ENCODE measurements around the gene TMEM200A. TPM values are rescaled to one million over a fixed set of nuclear protein-coding genes. Genes with fewer than 3 reads are reported as not detected.

The TMEM200A gene
- total RNA-seq, 4 donors from 2014 or later = 5.3 to 11.8 (median 8.1) TPM

GRCh38 chr6:130470766-130471165, 104.9 kb downstream of the TMEM200A start:
- Histone ChIP-seq H3K9me3 (peaks cover 0 to 5% (median 0%) of the 10 kb centered on the region in 4 donors), H3K4me1 (no peaks in the 10 kb centered on the region), H3K27ac (no peak overlapping the region), H3K36me3 (no peaks in the 10 kb centered on the region), H3K27me3 (no peaks in the 10 kb centered on the region), H3K4me3 (no peak overlapping the region)
- TF ChIP-seq EP300 (IDR thresholded peaks at IDR 0.05) (no peak), POLR2A (IDR thresholded peaks at IDR 0.05) (no peak), CTCF (IDR thresholded peaks at IDR 0.05) (no peak)
- no peak for DNase-seq (ENCODE audit: low spot score in 2 of 2)
- WGBS, 2 donors = 75 to 77% methylated on average over 7 of the region's 7 CpGs

- Histone ChIP-seq H3K27me3 (no peaks in the 10 kb centered on the region), H3K9me3 (peaks cover 0 to 5% (median 0%) of the 10 kb centered on the region in 4 donors), H3K4me1 (no peaks in the 10 kb centered on the region), H3K27ac (no peak overlapping the region), H3K4me3 (no peak overlapping the region), H3K36me3 (no peaks in the 10 kb centered on the region)
- DNase-seq (ENCODE audit: low spot score in 2 of 2) = no peak
- no peak for TF ChIP-seq CTCF (IDR thresholded peaks at IDR 0.05)
- no peak for TF ChIP-seq POLR2A (IDR thresholded peaks at IDR 0.05)
- no peak for TF ChIP-seq EP300 (IDR thresholded peaks at IDR 0.05)
- WGBS, 2 donors = 85 to 86% methylated on average over 5 of the region's 5 CpGs
Observed at GRCh38 chr6:130473886-130474285, 108.1 kb downstream of the TMEM200A start.

GRCh38 chr6:130482645-130483390, 117.0 kb downstream of the TMEM200A start:
- Histone ChIP-seq H3K27ac (no peak overlapping the region), H3K27me3 (no peaks in the 10 kb centered on the region), H3K9me3 (no peaks in the 10 kb centered on the region), H3K4me1 (no peaks in the 10 kb centered on the region), H3K36me3 (no peaks in the 10 kb centered on the region), H3K4me3 (no peak overlapping the region)
- DNase-seq (ENCODE audit: low spot score in 2 of 2) = no peak
- 82 to 86% methylated on average over 5 of the region's 5 CpGs for WGBS, 2 donors
- no peak for TF ChIP-seq CTCF (IDR thresholded peaks at IDR 0.05)
- no peak for TF ChIP-seq EP300 (IDR thresholded peaks at IDR 0.05)
- no peak for TF ChIP-seq POLR2A (IDR thresholded peaks at IDR 0.05)

- no peak for TF ChIP-seq EP300 (IDR thresholded peaks at IDR 0.05)
- TF ChIP-seq CTCF (IDR thresholded peaks at IDR 0.05) = no peak
- no peak for TF ChIP-seq POLR2A (IDR thresholded peaks at IDR 0.05)
- no peak overlapping the region for H3K27ac ChIP-seq
Observed at GRCh38 chr6:130485870-130486269, 120.1 kb downstream of the TMEM200A start.

GRCh38 chr6:130486417-130486816, 120.6 kb downstream of the TMEM200A start:
- DNase-seq (ENCODE audit: low spot score in 2 of 2) = no peak
- Histone ChIP-seq H3K4me3 (no peak overlapping the region), H3K27ac (no peak overlapping the region), H3K4me1 (no peaks in the 10 kb centered on the region), H3K36me3 (no peaks in the 10 kb centered on the region), H3K9me3 (peaks cover 0 to 2% (median 0%) of the 10 kb centered on the region in 4 donors), H3K27me3 (no peaks in the 10 kb centered on the region)
- WGBS, 2 donors = 66 to 73% methylated on average over 7 of the region's 7 CpGs
- TF ChIP-seq POLR2A (IDR thresholded peaks at IDR 0.05) = no peak
- no peak for TF ChIP-seq EP300 (IDR thresholded peaks at IDR 0.05)
- TF ChIP-seq CTCF (IDR thresholded peaks at IDR 0.05) = no peak

More at GRCh38 chr6:130485870-130486269, 120.1 kb downstream of the TMEM200A start:
- H3K9me3 ChIP-seq = no peaks in the 10 kb centered on the region
- no peaks in the 10 kb centered on the region for H3K36me3 ChIP-seq
- 72 to 95% methylated on average over 3 of the region's 3 CpGs for WGBS, 2 donors
- DNase-seq (ENCODE audit: low spot score in 2 of 2) = no peak
- no peaks in the 10 kb centered on the region for H3K27me3 ChIP-seq
- no peaks in the 10 kb centered on the region for H3K4me1 ChIP-seq
- no peak overlapping the region for H3K4me3 ChIP-seq
